GM18507 (cell line): ENCODE measurements around the gene SH3BGRL2.
"Not testable (repeated sequence)": the region's sequence is repeated elsewhere in the genome, so short reads cannot be mapped to it uniquely, and the experiment has no call there.

Experiments
- DNase-seq: peaks from one replicate; pipeline ENCODE4 v3.0.0; 2011; ENCODE audit warnings: low read depth; ENCODE audit not compliant: insufficient read length; ENCODE audit errors: extremely low spot score
- FAIRE-seq: peaks from 2 replicates; lab custom pipeline; 2011; peaks lifted over from hg19 to GRCh38; lab: Jason Lieb, UNC

The SH3BGRL2 gene

DNA sequence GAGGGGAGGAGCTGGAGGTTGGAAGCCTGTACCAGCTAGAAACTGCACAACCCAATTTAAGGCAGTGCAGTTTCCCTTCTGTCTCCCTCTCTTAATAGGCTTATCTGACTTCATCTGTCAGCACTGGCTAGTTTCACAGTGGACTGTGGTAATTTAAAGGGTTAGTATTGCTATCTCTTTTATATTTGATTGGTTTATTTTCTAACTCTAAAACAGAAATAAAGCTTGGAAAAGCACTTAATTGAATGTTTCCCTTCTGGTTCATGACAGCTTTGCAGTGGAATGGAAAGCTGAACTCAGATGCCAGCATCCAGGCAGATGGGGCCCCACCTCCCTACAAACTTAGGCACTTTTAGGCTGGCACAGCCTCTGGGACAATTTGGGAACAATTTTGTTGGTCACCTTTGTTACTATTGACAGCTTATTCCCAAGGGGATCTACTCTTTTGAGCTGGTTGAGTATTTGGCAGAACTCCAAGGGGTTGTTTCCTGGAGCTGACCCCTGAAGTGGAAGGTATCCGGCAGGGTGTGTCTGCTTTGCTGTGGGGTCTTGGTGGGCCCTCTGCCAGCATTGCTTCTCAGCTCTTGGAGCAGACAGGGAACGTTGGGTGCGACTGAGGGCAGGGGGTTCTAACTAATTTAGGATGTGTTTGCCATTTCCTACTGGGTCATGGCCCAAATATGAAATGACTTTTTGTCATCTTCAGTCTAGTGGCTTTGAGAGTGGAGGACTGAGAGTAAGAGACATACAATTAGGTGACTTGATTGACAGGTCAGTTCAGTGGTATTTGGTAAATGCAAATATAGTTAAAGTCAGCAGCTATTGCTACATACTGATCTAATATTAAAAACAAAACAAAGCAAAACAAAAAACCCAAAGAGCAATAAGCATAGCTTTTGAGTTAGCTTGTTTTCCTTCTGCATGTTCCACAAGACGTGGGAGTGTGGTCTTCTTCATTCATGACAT is 9.3 kb downstream of the SH3BGRL2 start:
- no peak for FAIRE-seq
- no peak for DNase-seq

DNA sequence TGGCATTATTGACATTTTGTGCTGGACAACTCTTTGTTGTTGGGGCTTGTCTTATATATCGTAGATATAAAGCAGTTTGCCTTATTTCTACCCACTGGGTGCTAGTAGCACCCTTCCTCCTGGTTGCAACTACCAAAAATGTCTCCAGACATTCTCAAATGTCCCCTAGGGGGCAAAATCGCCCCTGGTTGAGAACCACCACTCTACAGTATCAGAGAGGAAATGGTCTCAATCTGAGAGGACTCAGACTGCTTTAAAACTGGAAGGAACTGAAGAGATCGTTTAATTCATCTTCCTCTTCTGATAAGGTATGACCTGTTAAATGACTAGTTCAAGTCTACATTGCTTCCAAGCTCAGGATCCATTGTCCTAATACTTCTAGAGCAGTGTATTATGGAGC is 14.9 kb downstream of the SH3BGRL2 start:
- DNase-seq (no peak), FAIRE-seq (no peak)

- FAIRE-seq (no peak), DNase-seq (no peak)
These were observed 15.4 kb downstream of the SH3BGRL2 start for GRCh38 chr6:79646561-79646960.

DNA sequence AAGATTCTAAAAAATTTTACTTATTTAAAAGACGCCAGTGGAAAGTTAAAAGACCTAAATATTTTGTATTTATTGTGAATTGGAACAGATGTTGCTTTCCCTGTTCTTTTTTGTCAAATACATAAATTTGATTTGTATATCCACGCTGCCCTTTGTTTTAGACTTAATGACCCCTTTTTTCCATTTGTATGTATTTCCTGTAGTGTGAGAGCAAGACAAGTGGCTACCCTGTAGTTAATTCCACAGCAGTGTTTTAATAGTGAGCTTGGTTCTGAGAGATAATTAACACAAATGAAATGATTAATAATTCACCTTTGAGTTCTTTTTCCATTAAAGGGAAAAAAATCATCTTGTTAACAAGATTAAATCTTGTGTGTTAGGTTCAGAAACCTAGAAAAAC is 16.6 kb downstream of the SH3BGRL2 start:
- FAIRE-seq (no peak), DNase-seq (no peak)

DNA sequence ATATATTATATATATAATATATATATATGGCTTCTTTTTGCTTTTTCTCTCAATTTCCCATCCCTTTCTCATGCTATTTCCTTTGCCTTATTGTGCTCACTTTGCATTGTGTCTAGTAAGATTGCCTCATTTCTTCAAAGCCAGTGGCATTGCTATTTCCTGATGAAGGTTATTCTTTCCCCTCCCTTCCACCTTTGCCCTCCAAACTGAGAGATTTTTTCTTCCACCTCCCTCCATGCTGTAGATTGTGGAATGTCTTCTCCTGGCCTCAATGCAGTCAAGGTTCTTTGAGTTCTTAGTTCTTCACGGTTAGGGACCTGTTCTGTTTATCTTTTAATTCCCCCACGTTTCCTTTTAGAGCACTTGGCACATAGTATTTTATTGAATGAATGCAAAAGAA is 17.2 kb downstream of the SH3BGRL2 start:
- DNase-seq (no peak), FAIRE-seq (no peak)

- DNase-seq, result no peak
These were observed 17.9 kb downstream of the SH3BGRL2 start for GRCh38 chr6:79649016-79649415.

DNA sequence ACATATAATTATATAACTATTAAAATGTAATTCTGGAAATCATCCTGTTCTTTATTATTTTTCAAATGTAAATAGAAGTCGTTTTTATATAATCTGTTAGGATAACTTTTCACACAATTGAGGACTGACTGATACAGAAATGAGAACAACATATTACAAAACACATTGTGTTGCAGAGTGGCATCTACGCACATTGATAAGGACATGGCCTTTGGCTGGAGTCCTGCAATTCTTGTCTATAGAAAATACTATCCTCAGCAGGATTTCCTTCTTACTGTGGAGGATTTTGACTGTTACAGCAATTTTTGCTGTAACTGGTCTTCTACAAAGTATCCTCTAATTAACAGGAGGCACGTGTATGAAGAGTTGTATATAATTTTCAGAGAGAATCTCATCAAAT is 19.8 kb downstream of the SH3BGRL2 start:
- FAIRE-seq, result no peak

More at GRCh38 chr6:79649016-79649415, 17.9 kb downstream of the SH3BGRL2 start:
- no peak for FAIRE-seq

GRCh38 chr6:79656134-79656533 is 25.0 kb downstream of the SH3BGRL2 start:
- DNase-seq (no peak), FAIRE-seq (no peak)

More for the DNA sequence above, 19.8 kb downstream of the SH3BGRL2 start:
- DNase-seq, result no peak

DNA sequence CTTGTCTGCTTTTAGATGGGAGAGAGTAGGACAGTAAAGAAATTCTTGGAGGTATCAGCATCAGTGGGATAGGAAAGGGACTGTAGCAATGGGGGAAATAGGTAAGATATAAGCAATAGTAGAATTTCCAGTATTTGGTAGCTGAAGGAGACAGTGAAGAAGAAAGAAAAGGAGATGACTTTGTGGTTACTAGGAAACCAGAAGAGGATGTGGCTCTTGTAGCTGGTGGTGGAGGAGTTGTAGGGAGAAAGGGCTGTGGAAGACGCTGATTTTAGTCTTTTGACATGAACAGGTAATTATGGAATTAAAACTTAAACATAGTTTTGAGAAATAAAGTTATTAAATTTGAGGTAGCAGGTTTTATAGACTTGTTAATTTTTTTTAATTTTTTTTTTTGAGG is 26.1 kb downstream of the SH3BGRL2 start:
- no peak for DNase-seq
- FAIRE-seq, result no peak

GRCh38 chr6:79663655-79664054 is 32.5 kb downstream of the SH3BGRL2 start:
- not testable (repeated sequence) for DNase-seq, FAIRE-seq

- DNase-seq (no peak), FAIRE-seq (no peak)
These were observed 34.8 kb downstream of the SH3BGRL2 start for GRCh38 chr6:79665725-79666551.

DNA sequence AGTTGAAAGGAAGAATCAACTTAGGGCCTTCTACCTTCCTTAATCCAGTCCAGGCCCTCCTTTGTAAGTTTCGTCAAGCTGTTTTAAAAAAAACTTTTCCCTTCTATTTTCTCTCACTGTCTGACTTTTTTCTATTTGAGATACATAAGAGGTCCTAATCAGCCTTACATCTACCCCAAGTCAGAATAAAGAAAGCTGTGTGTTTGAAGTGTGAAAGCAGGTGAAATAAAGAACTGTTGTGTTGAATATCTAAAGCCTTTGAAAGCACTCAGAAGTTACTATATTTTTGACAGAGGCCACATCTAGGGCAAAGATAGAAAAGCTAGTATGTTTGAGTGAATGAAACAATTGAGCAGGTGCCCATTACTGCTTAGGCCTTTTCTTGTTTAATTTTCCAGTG is 35.5 kb downstream of the SH3BGRL2 start:
- FAIRE-seq, result no peak
- no peak for DNase-seq

DNA sequence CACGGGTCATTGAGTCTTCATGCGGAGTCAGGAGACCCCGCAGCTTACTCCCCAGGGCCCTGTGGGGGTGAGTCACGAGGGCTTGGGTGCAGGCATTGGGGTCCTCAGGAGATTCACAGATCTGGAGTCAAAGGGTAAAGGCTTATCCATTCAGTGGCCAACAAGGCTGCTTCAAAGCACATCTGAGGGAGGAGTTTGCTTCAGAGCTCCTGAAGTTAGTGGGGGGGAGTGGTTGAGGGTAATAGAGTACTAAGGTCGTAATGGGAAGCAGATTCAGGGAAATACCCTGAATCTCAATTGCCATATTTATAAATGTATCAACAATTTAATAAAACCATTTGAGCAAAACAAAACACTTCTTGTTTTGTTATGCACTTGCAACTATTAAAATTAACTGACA is 37.3 kb downstream of the SH3BGRL2 start:
- DNase-seq (no peak), FAIRE-seq (no peak)

- DNase-seq (no peak), FAIRE-seq (no peak)
These were observed 38.6 kb downstream of the SH3BGRL2 start for GRCh38 chr6:79669766-79670165.

- FAIRE-seq (no peak), DNase-seq (no peak)
These were observed 39.7 kb downstream of the SH3BGRL2 start for GRCh38 chr6:79670789-79671188.

- FAIRE-seq (no peak), DNase-seq (no peak)
These were observed 40.6 kb downstream of the SH3BGRL2 start for GRCh38 chr6:79671600-79672266.

GRCh38 chr6:79672631-79673111 is 41.5 kb downstream of the SH3BGRL2 start:
- no peak for FAIRE-seq
- no peak for DNase-seq

GRCh38 chr6:79673947-79674346 is 42.8 kb downstream of the SH3BGRL2 start:
- FAIRE-seq (no peak), DNase-seq (no peak)

GRCh38 chr6:79676785-79677736 is 45.9 kb downstream of the SH3BGRL2 start:
- no peak for DNase-seq
- no peak for FAIRE-seq
